ENCODE results near the gene CHMP2A. TPM values are rescaled to one million over a fixed set of nuclear protein-coding genes. Genes with fewer than 3 reads are reported as not detected.

Gene CHMP2A
- total and polyA plus RNA-seq, 2 experiments from 2014 or later = 92.2 to 145 TPM

DNA sequence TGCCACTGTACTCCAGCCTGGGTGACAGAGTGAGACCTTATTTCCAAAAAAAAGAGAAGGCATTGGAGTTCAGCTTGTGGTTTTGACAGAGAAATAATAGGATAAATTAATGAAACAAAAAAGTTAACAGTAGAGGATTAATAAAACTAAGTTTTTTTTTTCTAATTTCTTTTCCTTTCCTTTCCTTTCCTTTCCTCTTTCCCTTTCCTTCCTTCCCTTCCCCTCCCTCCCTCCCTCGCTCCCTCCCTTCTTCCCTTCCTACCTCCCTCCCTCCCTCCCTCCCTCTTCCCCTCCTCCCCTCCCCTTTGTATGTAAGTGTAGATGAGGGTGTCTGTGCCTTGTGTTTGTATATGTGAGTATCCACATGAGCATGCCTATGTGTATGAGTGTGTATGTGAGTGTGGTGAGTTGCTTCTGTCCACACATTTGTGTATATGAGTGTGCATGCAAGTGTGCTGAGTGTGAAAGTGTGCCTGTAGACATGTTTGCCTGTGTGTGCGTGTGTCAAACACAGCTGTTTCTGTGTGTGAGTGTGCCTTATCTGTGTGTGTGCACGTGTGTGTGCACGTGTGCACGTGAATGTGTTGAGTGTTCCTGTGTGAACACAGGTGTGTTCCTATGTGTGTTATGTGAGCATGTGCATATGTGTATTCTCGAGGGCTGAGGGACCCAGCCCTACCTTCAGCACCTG is 30.7 kb upstream of the CHMP2A start:
- H3K9me2 ChIP-seq (ENCODE audit: insufficient read depth) = no peaks in the 10 kb centered on the region
- H3F3A ChIP-seq (replicated peaks; ENCODE audit: low read depth) = peaks cover 6% of the 10 kb centered on the region; the same call in 1 of the 2 replicates
- H3K4me3 ChIP-seq = no peak overlapping the region
- ATAC-seq (no peak), DNase-seq (ENCODE audit: low spot score) (no peak)
- H3K4me1 Mint-ChIP-seq = peaks cover 12% of the 10 kb centered on the region
- no peaks in the 10 kb centered on the region for H3K79me2 ChIP-seq (replicated peaks; ENCODE audit: insufficient read depth)
- H3K4me2 ChIP-seq = no peak overlapping the region
- H3K27ac Mint-ChIP-seq = no peak overlapping the region
- peaks cover 10% of the 10 kb centered on the region for H3K27me3 Mint-ChIP-seq (ENCODE audit: insufficient read depth, low read depth, poor library complexity)
- peaks cover 19% of the 10 kb centered on the region for H3K36me3 Mint-ChIP-seq (ENCODE audit: low read depth)
- no peaks in the 10 kb centered on the region for H3K27me3 ChIP-seq (ENCODE audit: insufficient read depth)
- TF ChIP-seq CREB1 (CRISPR knock-in tag; IDR thresholded peaks at IDR 0.05; ENCODE audit: low read depth) = no peak
- no peak for TF ChIP-seq JUNB (IDR thresholded peaks at IDR 0.05; ENCODE audit: unreplicated experiment)
- no peak for TF ChIP-seq EZH2phosphoT487 (IDR thresholded peaks at IDR 0.05; ENCODE audit: unreplicated experiment)
- no peak for TF ChIP-seq EZH2 (IDR thresholded peaks at IDR 0.05; ENCODE audit: low read depth, unreplicated experiment)
- TF ChIP-seq NANOG (IDR thresholded peaks at IDR 0.05; ENCODE audit: borderline replicate concordance) = no peak
- TF ChIP-seq, protein P1, sequence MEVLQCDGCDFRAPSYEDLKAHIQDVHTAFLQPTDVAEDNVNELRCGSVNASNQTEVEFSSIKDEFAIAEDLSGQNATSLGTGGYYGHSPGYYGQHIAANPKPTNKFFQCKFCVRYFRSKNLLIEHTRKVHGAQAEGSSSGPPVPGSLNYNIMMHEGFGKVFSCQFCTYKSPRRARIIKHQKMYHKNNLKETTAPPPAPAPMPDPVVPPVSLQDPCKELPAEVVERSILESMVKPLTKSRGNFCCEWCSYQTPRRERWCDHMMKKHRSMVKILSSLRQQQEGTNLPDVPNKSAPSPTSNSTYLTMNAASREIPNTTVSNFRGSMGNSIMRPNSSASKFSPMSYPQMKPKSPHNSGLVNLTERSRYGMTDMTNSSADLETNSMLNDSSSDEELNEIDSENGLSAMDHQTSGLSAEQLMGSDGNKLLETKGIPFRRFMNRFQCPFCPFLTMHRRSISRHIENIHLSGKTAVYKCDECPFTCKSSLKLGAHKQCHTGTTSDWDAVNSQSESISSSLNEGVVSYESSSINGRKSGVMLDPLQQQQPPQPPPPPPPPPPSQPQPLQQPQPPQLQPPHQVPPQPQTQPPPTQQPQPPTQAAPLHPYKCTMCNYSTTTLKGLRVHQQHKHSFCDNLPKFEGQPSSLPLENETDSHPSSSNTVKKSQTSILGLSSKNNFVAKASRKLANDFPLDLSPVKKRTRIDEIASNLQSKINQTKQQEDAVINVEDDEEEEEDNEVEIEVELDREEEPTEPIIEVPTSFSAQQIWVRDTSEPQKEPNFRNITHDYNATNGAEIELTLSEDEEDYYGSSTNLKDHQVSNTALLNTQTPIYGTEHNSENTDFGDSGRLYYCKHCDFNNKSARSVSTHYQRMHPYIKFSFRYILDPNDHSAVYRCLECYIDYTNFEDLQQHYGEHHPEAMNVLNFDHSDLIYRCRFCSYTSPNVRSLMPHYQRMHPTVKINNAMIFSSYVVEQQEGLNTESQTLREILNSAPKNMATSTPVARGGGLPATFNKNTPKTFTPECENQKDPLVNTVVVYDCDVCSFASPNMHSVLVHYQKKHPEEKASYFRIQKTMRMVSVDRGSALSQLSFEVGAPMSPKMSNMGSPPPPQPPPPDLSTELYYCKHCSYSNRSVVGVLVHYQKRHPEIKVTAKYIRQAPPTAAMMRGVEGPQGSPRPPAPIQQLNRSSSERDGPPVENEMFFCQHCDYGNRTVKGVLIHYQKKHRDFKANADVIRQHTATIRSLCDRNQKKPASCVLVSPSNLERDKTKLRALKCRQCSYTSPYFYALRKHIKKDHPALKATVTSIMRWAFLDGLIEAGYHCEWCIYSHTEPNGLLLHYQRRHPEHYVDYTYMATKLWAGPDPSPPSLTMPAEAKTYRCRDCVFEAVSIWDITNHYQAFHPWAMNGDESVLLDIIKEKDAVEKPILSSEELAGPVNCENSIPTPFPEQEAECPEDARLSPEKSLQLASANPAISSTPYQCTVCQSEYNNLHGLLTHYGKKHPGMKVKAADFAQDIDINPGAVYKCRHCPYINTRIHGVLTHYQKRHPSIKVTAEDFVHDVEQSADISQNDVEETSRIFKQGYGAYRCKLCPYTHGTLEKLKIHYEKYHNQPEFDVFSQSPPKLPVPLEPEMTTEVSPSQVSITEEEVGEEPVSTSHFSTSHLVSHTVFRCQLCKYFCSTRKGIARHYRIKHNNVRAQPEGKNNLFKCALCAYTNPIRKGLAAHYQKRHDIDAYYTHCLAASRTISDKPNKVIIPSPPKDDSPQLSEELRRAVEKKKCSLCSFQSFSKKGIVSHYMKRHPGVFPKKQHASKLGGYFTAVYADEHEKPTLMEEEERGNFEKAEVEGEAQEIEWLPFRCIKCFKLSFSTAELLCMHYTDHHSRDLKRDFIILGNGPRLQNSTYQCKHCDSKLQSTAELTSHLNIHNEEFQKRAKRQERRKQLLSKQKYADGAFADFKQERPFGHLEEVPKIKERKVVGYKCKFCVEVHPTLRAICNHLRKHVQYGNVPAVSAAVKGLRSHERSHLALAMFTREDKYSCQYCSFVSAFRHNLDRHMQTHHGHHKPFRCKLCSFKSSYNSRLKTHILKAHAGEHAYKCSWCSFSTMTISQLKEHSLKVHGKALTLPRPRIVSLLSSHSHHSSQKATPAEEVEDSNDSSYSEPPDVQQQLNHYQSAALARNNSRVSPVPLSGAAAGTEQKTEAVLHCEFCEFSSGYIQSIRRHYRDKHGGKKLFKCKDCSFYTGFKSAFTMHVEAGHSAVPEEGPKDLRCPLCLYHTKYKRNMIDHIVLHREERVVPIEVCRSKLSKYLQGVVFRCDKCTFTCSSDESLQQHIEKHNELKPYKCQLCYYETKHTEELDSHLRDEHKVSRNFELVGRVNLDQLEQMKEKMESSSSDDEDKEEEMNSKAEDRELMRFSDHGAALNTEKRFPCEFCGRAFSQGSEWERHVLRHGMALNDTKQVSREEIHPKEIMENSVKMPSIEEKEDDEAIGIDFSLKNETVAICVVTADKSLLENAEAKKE (CRISPR knock-in tag; IDR thresholded peaks at IDR 0.05) = no peak
- TF ChIP-seq, protein P2, sequence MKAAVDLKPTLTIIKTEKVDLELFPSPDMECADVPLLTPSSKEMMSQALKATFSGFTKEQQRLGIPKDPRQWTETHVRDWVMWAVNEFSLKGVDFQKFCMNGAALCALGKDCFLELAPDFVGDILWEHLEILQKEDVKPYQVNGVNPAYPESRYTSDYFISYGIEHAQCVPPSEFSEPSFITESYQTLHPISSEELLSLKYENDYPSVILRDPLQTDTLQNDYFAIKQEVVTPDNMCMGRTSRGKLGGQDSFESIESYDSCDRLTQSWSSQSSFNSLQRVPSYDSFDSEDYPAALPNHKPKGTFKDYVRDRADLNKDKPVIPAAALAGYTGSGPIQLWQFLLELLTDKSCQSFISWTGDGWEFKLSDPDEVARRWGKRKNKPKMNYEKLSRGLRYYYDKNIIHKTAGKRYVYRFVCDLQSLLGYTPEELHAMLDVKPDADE (IDR thresholded peaks at IDR 0.05) = no peak
- no peak for TF ChIP-seq ZNF114 (CRISPR knock-in tag; IDR thresholded peaks at IDR 0.05)
- no peak for TF ChIP-seq STAT1 (IDR thresholded peaks at IDR 0.05; ENCODE audit: unreplicated experiment)
- TF ChIP-seq, protein P3, sequence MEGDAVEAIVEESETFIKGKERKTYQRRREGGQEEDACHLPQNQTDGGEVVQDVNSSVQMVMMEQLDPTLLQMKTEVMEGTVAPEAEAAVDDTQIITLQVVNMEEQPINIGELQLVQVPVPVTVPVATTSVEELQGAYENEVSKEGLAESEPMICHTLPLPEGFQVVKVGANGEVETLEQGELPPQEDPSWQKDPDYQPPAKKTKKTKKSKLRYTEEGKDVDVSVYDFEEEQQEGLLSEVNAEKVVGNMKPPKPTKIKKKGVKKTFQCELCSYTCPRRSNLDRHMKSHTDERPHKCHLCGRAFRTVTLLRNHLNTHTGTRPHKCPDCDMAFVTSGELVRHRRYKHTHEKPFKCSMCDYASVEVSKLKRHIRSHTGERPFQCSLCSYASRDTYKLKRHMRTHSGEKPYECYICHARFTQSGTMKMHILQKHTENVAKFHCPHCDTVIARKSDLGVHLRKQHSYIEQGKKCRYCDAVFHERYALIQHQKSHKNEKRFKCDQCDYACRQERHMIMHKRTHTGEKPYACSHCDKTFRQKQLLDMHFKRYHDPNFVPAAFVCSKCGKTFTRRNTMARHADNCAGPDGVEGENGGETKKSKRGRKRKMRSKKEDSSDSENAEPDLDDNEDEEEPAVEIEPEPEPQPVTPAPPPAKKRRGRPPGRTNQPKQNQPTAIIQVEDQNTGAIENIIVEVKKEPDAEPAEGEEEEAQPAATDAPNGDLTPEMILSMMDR (conservative IDR thresholded peaks at IDR 0.05; ENCODE audit: low read depth in 2 of 2) = no peak
- TF ChIP-seq POLR2AphosphoS5 (IDR thresholded peaks at IDR 0.05; ENCODE audit: low read depth) = no peak
- no peak for TF ChIP-seq ZNF331 (CRISPR knock-in tag; IDR thresholded peaks at IDR 0.05; ENCODE audit: low read depth)
- no peak overlapping the region for H3K4me3 Mint-ChIP-seq
- no peaks in the 10 kb centered on the region for H3K4me1 ChIP-seq (ENCODE audit: insufficient read depth)
- no peak overlapping the region for H2AFZ ChIP-seq
- H3K27ac ChIP-seq (ENCODE audit: low read depth) = no peak overlapping the region
- H3K9me3 Mint-ChIP-seq = peaks cover 3% of the 10 kb centered on the region; the same call in 1 of the 3 replicates
- H4K20me1 ChIP-seq (replicated peaks; ENCODE audit: insufficient read depth) = 0 out of 2 replicates have a peak, but pooled peaks cover 11% of the 10 kb centered on the region
- no peaks in the 10 kb centered on the region; the same call in 1 of the 2 replicates for H3K36me3 ChIP-seq (ENCODE audit: insufficient read depth)

Data from GM23338 (cell line).